GM18498 (cell line): Measurements from ENCODE around the gene ZNF644.

Source experiments
- ATAC-seq: cut with Tn5 transposase; IDR thresholded peaks from one replicate; pipeline ENCODE4 v1.9.1; 2021; ENCODE audit warnings: mild to moderate bottlenecking, moderate library complexity; ENCODE audit not compliant: unreplicated experiment

The ZNF644 gene

GRCh38 chr1:91024481-91025119 is 2.8 kb upstream of the ZNF644 start:
- ATAC-seq = no peak

- ATAC-seq = peak; percentile 1
Observed at GRCh38 chr1:91022518-91022929, 689 bp upstream of the ZNF644 start.

- peak; percentile 44 for ATAC-seq
Observed at GRCh38 chr1:91020967-91021685, 709 bp downstream of the ZNF644 start.

- ATAC-seq = no peak
Observed at GRCh38 chr1:91020486-91020885, 1.3 kb downstream of the ZNF644 start.

- ATAC-seq = no peak
Observed at GRCh38 chr1:91018006-91018405, 3.8 kb downstream of the ZNF644 start.

GRCh38 chr1:91015794-91016550 is 5.9 kb downstream of the ZNF644 start:
- ATAC-seq = no peak

GRCh38 chr1:91015358-91015780 is 6.5 kb downstream of the ZNF644 start:
- ATAC-seq = no peak

GRCh38 chr1:91014475-91014874 is 7.4 kb downstream of the ZNF644 start:
- ATAC-seq = no peak

GRCh38 chr1:91013302-91013701 is 8.5 kb downstream of the ZNF644 start:
- no peak for ATAC-seq

- no peak for ATAC-seq
Observed at GRCh38 chr1:91012196-91012595, 9.6 kb downstream of the ZNF644 start.

- ATAC-seq = no peak
Observed at GRCh38 chr1:91011726-91012125, 10.1 kb downstream of the ZNF644 start.

- ATAC-seq = no peak
Observed at GRCh38 chr1:91007827-91008226, 14.0 kb downstream of the ZNF644 start.

GRCh38 chr1:91007092-91007491 is 14.7 kb downstream of the ZNF644 start:
- ATAC-seq = no peak

- no peak for ATAC-seq
Observed at GRCh38 chr1:91006113-91006908, 15.5 kb downstream of the ZNF644 start.

- no peak for ATAC-seq
Observed at GRCh38 chr1:91005285-91005684, 16.6 kb downstream of the ZNF644 start.

GRCh38 chr1:91004145-91004544 is 17.7 kb downstream of the ZNF644 start:
- no peak for ATAC-seq

GRCh38 chr1:90996742-90997413 is 25.0 kb downstream of the ZNF644 start:
- ATAC-seq = no peak

- ATAC-seq = no peak
Observed at GRCh38 chr1:90995311-90995894, 26.4 kb downstream of the ZNF644 start.

- ATAC-seq = no peak
Observed at GRCh38 chr1:90994461-90994860, 27.4 kb downstream of the ZNF644 start.

- ATAC-seq = no peak
Observed at GRCh38 chr1:90993245-90993644, 28.6 kb downstream of the ZNF644 start.
